Left colon (tissue), 2 donors: ENCODE data around the gene SPAG9. TPM values are rescaled to one million over a fixed set of nuclear protein-coding genes. Genes with fewer than 3 reads are reported as not detected.

Experiments used
- ATAC-seq: fragments of 200-7000 bp; cut with Tn5 transposase; one replicate; pipeline ENCODE4 v1.9.1; 2020; ENCODE audit warnings: mild to moderate bottlenecking, moderate library complexity
- DNase-seq, 2 donors: peaks; one replicate each; pipeline ENCODE4 v3.0.0-alpha.2; 2020
- intact Hi-C, 2 donors: fragments of 100-400 bp; cut with DNase I in 1 of 2; cut with micrococcal nuclease in 1 of 2; formaldehyde crosslinking; loops; one replicate each; pipeline versions ENCODE4 v1.11.2 to v1.14.0; 2022; cut with DNase I, micrococcal nuclease
- total RNA-seq, 2 donors: library from RNA; stranded (reverse); fragmentation: NEBNext Ultra II Directional; extraction: Animal tissue kit (Norgen Biotek cat#: 25700); gene quantifications; one replicate each; pipeline ENCODE4 v1.2.1, GENCODE V29; 2021
- donor health status: DM: no; HTN: no; CAD: no.
- donor health status: DM: yes; HTN: yes; CAD: no.

The SPAG9 gene
- total RNA-seq, 2 donors from 2014 or later = 61.9 to 84.6 TPM

- no peak for ATAC-seq
- intact Hi-C loops = no loop called here
- peak in 1 of 2 donors; percentile 10 for DNase-seq
These were observed 180.6 kb downstream of the SPAG9 start for GRCh38 chr17:50939795-50940684.

GRCh38 chr17:50939542-50939794 lies 181.2 kb downstream of the SPAG9 start:
- intact Hi-C loops = no loop called here
- no peak for ATAC-seq
- DNase-seq = no peak

GRCh38 chr17:50938821-50939541 lies 181.7 kb downstream of the SPAG9 start:
- intact Hi-C loops = no loop called here
- no peak for DNase-seq
- no peak for ATAC-seq

GRCh38 chr17:50935996-50936266 lies 184.7 kb downstream of the SPAG9 start:
- no peak for ATAC-seq
- intact Hi-C loops = no loop called here
- DNase-seq = no peak

- DNase-seq = peak; percentile 65 to 77
- ATAC-seq = peak; percentile 61
- intact Hi-C loops = no loop called here
These were observed 185.3 kb downstream of the SPAG9 start for GRCh38 chr17:50935221-50935995.

GRCh38 chr17:50934672-50935220 lies 185.9 kb downstream of the SPAG9 start:
- intact Hi-C loops = no loop called here
- no peak for ATAC-seq

GRCh38 chr17:50934161-50934560 lies 186.5 kb downstream of the SPAG9 start:
- ATAC-seq = no peak

More at GRCh38 chr17:50934672-50935220, 185.9 kb downstream of the SPAG9 start:
- no peak for DNase-seq

GRCh38 chr17:50931144-50931908 lies 189.3 kb downstream of the SPAG9 start:
- intact Hi-C loops = no loop called here
- ATAC-seq (peak; percentile 90), DNase-seq (peak; percentile 83 to 85)

More at GRCh38 chr17:50934161-50934560, 186.5 kb downstream of the SPAG9 start:
- intact Hi-C loops = no loop called here
- no peak for DNase-seq

- no peak for DNase-seq
- intact Hi-C loops = no loop called here
- ATAC-seq = no peak
These were observed 192.0 kb downstream of the SPAG9 start for GRCh38 chr17:50928646-50929045.

- intact Hi-C loops = no loop called here
- ATAC-seq (no peak), DNase-seq (no peak)
These were observed 193.4 kb downstream of the SPAG9 start for GRCh38 chr17:50927287-50927686.

GRCh38 chr17:50926523-50926922 lies 194.1 kb downstream of the SPAG9 start:
- DNase-seq (no peak), ATAC-seq (no peak)
- intact Hi-C loops = no loop called here

- ATAC-seq (no peak), DNase-seq (no peak)
- intact Hi-C loops = no loop called here
These were observed 195.3 kb downstream of the SPAG9 start for GRCh38 chr17:50925296-50925891.

- intact Hi-C loops = no loop called here
- ATAC-seq = no peak
- DNase-seq = no peak
These were observed 195.9 kb downstream of the SPAG9 start for GRCh38 chr17:50924800-50925199.

- intact Hi-C loops = no loop called here
- DNase-seq (no peak), ATAC-seq (no peak)
These were observed 196.4 kb downstream of the SPAG9 start for GRCh38 chr17:50924300-50924699.

- no peak for ATAC-seq
- no peak for DNase-seq
- intact Hi-C loops = no loop called here
These were observed 197.1 kb downstream of the SPAG9 start for GRCh38 chr17:50923611-50924010.

- intact Hi-C loops = no loop called here
- DNase-seq (peak; percentile 72 to 89), ATAC-seq (peak; percentile 67)
These were observed 197.8 kb downstream of the SPAG9 start for GRCh38 chr17:50922721-50923405.

GRCh38 chr17:50922107-50922506 lies 198.6 kb downstream of the SPAG9 start:
- intact Hi-C loops = no loop called here
- ATAC-seq (no peak), DNase-seq (no peak)
